ENCODE measurements around the gene LOXL1. TPM values are rescaled to one million over a fixed set of nuclear protein-coding genes. Genes with fewer than 3 reads are reported as not detected.

LOXL1 gene
- polyA plus RNA-seq, 1 donor (not counting 4 experiments of a cell fraction or from before 2014, with no cell fraction given), result 8.8 TPM

- dilution Hi-C loops (cut with MboI; ENCODE audit: extremely low pct_ligation_motif_present, low sequenced_read_pairs), result no loop called here
- Histone ChIP-seq H3K79me2 (ENCODE audit: control insufficient read depth, insufficient read depth, low read length) (no peaks in the 10 kb centered on the region), H3K27ac (ENCODE audit: control insufficient read depth, insufficient read depth, low read length) (peak overlapping the region; percentile 86), H3K4me2 (ENCODE audit: control insufficient read depth, extremely low read depth, insufficient read depth, low read depth, low read length) (peak overlapping the region; percentile 63), H3K9ac (ENCODE audit: control insufficient read depth, extremely low read depth, insufficient read depth, low read length) (peak overlapping the region; percentile 72), H4K20me1 (ENCODE audit: control insufficient read depth, extremely low read depth, insufficient read depth, low read length) (no peaks in the 10 kb centered on the region), H3K27me3 (ENCODE audit: control insufficient read depth, extremely low read depth, insufficient read depth, low read length) (no peaks in the 10 kb centered on the region), H3K4me3 (ENCODE audit: control insufficient read depth in 2 of 3, extremely low read depth in 1 of 3, insufficient read depth in 2 of 3, low read depth in 1 of 3, low read length in 3 of 3) (no peak overlapping the region), H3K36me3 (ENCODE audit: control insufficient read depth in 2 of 2, extremely low read depth in 1 of 2, insufficient read depth in 2 of 2, low read length in 2 of 2) (peaks cover 0 to 4% of the 10 kb centered on the region in 2 experiments), H3K4me1 (ENCODE audit: control insufficient read depth, extremely low read depth, insufficient read depth, low read length) (peaks cover 63% of the 10 kb centered on the region), H3K9me1 (ENCODE audit: control insufficient read depth, extremely low read depth, insufficient read depth, low read length) (no peaks in the 10 kb centered on the region), H3K9me3 (ENCODE audit: control insufficient read depth, low read depth, low read length) (no peaks in the 10 kb centered on the region), H2AFZ (ENCODE audit: control insufficient read depth, low read length) (no peak overlapping the region)
- FAIRE-seq, result peak; percentile 83
- TF ChIP-seq CTCF (optimal IDR thresholded peaks at IDR 0.05 in 1 of 3, IDR thresholded peaks at IDR 0.05 in 1 of 3, conservative IDR thresholded peaks at IDR 0.05 in 1 of 3; ENCODE audit: extremely low read depth in 1 of 3, insufficient read depth in 2 of 3, low read length in 3 of 3), result no peak
- TF ChIP-seq EZH2 (IDR thresholded peaks at IDR 0.05; ENCODE audit: low read length), result no peak
- peak; percentile 63 for DNase-seq (ENCODE audit: low read depth, low spot score)
Measured at GRCh38 chr15:73983211-73983727, 57.0 kb downstream of the LOXL1 start.

- DNase-seq (ENCODE audit: low read depth, low spot score), result no peak
- FAIRE-seq, result no peak
- no peaks in the 10 kb centered on the region for H3K9me3 ChIP-seq (ENCODE audit: control insufficient read depth, low read depth, low read length)
- no peaks in the 10 kb centered on the region for H3K79me2 ChIP-seq (ENCODE audit: control insufficient read depth, insufficient read depth, low read length)
- H3K27ac ChIP-seq (ENCODE audit: control insufficient read depth, insufficient read depth, low read length), result peak overlapping the region; percentile 86
- no peaks in the 10 kb centered on the region for H3K27me3 ChIP-seq (ENCODE audit: control insufficient read depth, extremely low read depth, insufficient read depth, low read length)
- dilution Hi-C loops (cut with MboI; ENCODE audit: extremely low pct_ligation_motif_present, low sequenced_read_pairs), result no loop called here
- H3K4me1 ChIP-seq (ENCODE audit: control insufficient read depth, extremely low read depth, insufficient read depth, low read length), result peaks cover 68% of the 10 kb centered on the region
- no peaks in the 10 kb centered on the region for H3K9me1 ChIP-seq (ENCODE audit: control insufficient read depth, extremely low read depth, insufficient read depth, low read length)
- no peaks in the 10 kb centered on the region for H4K20me1 ChIP-seq (ENCODE audit: control insufficient read depth, extremely low read depth, insufficient read depth, low read length)
- H2AFZ ChIP-seq (ENCODE audit: control insufficient read depth, low read length), result no peak overlapping the region
- TF ChIP-seq CTCF (optimal IDR thresholded peaks at IDR 0.05 in 1 of 3, IDR thresholded peaks at IDR 0.05 in 1 of 3, conservative IDR thresholded peaks at IDR 0.05 in 1 of 3; ENCODE audit: extremely low read depth in 1 of 3, insufficient read depth in 2 of 3, low read length in 3 of 3), result no peak
- TF ChIP-seq EZH2 (IDR thresholded peaks at IDR 0.05; ENCODE audit: low read length), result no peak
- H3K4me3 ChIP-seq (ENCODE audit: control insufficient read depth in 2 of 3, extremely low read depth in 1 of 3, insufficient read depth in 2 of 3, low read depth in 1 of 3, low read length in 3 of 3), result no peak overlapping the region
- peak overlapping the region; percentile 72 for H3K9ac ChIP-seq (ENCODE audit: control insufficient read depth, extremely low read depth, insufficient read depth, low read length)
- peak overlapping the region; percentile 63 for H3K4me2 ChIP-seq (ENCODE audit: control insufficient read depth, extremely low read depth, insufficient read depth, low read depth, low read length)
- peaks cover 0 to 4% of the 10 kb centered on the region in 2 experiments for H3K36me3 ChIP-seq (ENCODE audit: control insufficient read depth in 2 of 2, extremely low read depth in 1 of 2, insufficient read depth in 2 of 2, low read length in 2 of 2)
Measured at GRCh38 chr15:73983773-73984172, 57.5 kb downstream of the LOXL1 start.

All from keratinocyte (primary cell).